Stimulated activated CD8-positive, alpha-beta memory T cell treated with anti-CD3 and anti-CD28 coated beads, Interleukin-7, amount 100 ng/mL, for 4 hours (primary cell): ENCODE data around the gene GDF10.

Experiments
- DNase-seq, 2 donors: peaks; one replicate each; pipeline ENCODE4 v3.0.0-alpha.2; 2020; ENCODE audit warnings: low read depth in 2 of 2

GDF10 gene

DNA sequence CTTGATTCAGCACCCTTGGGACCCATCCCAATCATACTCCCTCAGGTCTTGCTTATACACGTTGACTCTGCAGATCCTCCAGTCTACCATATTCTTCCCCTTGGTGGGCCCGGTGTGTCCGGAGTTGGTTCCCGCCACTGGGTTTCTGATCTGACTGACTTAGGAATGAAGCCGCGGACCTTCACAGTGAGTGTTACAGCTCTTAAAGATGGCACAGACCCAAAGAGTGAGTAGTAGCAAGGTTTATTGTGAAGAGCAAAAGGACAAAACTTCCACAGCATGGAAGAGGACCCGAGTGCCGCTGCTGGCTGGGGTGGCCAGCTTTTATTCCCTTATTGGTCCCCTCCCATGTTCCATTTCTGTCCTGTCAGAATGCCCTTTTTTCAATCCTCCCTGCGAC, 5.9 kb upstream of the GDF10 start:
- no peak for DNase-seq

DNA sequence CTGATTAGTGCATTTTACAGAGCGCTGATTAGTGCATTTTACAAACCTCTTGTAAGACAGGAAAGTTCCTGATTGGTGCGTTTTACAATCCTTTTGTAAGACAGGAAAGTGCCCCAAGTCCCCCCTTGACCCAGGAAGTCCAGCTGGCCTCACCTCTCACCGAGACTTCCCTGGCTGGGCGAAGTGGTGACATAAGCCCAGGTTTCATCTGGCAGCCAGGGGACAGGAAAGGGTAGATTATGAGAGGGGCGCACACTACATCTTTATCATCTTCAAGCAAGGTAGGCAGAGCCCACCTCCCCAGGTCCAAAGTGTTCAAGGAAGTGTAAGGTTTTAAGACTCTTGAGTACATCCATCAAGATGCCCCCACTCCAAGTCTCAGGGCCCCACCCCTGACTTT, 5.5 kb upstream of the GDF10 start:
- DNase-seq: no peak

DNA sequence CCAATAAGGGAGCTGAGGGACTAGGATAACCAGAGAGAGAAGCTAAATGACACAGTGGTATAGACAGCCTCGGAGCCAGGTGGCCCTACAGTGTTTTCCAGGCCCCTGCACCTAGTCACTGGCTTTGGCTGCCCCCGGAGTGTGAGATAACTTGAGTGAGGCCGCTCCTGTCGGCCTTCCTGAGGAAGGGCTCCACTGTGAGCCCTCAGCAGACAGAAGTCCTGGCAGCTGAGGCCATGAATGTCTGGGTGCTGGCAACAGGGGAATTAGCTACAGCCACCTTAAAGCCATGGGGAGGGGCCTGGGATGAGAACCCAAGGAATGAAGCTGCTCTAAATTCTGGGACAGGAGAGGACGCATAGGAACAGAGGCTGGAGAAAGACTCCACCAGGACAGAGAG, 4.6 kb upstream of the GDF10 start:
- DNase-seq: no peak

DNA sequence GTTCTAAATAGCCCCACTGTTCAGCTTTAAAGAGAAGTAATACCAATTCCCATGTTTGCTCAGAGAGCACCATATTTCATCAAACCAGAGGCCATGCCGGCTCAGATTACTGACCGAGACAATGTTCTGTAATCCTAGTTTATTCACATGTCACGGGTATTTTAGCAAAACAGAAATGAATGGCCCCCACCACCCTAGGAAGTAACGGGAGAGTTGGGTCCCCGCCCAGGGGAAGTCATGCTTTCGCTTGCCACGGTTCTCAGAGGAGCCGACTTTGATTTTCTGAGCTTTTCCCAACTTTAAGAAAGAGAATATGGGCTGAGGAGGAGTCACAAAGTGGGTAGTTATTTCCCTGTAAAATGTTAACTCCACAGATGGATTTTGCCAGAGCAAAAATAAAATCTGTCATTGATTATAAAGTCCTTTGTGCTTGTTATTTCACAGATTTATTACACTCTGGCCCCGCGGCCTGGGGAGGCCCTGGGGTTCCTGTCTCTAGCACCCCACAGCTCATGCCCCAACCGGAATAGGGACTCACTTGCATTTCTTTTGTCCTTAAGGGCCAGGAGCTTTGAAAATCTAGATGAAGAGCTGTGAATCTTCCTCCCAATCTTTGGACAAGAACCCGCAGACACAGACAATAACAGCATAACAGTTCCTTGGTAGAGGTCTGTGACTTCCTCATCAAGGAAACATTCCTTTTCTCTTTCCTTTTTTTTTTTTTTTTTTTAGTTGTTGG, 3.7 kb upstream of the GDF10 start:
- DNase-seq: no peak

DNA sequence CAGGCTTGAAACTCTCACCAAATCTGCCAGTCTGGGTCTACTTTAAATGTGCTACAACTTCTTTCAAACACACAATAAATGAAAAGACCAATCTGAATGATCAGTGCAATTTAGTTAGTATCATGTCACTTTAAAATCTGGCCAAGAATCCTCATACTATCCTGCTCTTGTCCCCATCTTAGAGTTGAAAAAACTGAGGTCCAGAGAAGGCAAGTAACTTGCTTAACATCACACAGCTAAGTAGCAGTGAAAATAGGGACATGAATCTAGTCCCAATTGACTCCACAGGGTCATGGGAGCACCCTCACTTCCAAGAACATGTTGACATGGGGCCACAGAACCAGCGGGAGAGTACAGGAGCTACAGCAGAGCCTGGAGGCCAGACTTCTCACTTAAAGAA, 3.1 kb upstream of the GDF10 start:
- DNase-seq: no peak

DNA sequence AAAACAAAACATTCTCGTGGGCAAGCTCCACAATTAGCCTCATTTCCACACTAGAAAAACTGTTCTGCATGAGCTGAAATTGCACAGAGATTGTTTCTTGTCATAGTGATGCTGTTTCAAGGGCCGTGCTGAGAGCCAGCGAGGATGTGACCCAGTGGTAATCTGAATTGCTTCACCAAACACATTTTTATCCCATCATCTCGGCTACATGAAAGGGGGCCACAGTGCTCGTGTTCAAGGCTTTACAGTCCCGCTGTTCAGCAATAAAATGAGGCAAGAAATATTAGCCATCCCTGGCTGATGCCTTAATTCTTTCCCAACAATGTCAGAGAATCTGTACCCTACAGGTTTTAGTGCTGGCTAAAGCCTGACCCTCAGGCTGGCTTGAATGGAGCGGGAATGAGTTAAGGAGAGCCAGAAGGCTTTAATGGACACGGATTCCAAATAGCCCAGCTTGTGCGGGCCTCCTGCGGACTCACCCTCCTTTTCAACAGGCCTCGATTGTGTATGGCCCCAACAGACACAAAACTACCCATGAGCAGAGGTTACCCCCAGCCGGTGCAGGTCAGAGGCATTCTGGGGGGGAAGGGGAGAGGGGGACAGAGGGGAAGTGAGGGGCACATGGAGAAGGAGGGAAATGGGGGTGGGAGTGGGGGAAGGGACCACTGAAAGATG, 2.0 kb upstream of the GDF10 start:
- DNase-seq: no peak

DNA sequence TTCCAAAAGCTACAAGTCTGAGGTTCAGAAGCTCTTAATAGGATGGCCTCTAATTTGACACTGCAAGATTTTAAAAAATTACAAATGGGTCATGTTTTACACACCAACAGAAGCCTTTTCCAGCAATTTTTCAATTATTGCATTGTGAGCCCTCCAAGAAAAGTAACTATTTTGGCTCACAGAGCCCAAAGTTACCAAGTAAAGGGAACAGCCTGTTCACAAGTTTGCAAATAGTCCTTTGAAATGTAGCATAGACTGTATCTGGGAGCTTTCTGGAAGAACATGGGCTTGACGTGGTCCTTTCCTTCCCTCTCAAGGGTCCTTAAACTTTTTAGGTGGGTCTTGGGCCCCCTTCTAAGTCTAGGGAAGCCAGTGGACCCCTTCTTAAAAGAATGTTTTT, 1.3 kb upstream of the GDF10 start:
- no peak for DNase-seq

DNA sequence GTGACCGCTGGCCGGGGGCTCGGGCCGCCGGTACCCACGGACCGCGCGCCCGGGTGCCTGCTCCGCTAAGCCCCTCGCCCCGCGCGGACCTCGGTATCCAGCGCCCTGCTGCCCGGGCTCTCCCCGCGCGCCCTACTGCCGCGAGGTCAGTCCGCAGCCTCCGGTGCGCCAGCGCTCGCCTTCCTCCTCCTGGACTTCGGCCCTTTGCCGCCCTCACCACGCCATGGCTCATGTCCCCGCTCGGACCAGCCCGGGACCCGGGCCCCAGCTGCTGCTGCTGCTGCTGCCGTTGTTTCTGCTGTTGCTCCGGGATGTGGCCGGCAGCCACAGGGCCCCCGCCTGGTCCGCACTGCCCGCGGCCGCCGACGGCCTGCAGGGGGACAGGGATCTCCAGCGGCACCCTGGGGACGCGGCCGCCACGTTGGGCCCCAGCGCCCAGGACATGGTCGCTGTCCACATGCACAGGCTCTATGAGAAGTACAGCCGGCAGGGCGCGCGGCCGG, 483 bp downstream of the GDF10 start:
- DNase-seq: no peak

DNA sequence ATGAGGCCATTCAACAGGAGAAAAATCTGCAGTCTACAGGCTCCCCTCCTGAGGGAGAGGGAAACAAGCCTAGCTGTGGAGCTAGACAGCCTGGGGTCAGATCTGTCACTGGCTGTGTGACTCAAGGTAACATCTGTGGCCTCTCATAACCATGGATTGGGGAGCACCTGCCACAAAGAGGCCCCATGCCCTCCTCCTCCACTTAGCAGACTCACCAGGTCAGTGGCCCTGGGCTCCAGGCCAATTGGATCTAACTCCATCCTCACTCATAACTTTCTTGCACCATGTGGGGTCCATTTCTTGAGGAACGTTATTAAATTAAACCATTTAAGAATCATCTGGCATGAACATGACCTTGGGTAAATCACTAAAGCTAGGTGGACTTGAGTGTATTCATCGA, 1.8 kb downstream of the GDF10 start:
- DNase-seq: no peak

DNA sequence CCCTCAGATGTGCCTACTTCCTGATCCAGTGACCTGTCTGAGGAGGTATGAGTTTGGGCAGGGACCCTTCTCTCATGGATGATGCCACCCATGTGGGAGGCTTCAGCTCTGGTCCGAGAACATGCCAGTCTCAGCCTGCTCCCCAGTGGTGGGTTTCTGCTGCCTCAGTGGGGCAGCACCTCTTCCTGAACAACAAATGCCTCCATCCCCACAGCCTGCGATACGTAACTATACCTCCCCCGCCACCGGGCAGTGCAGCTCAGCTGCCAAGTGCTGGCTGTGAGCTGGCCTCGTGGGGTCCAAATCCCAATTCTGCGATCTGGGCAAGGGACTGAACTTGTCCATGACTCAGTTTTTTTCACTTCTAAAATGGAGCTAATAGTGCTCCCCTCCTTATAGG, 3.1 kb downstream of the GDF10 start:
- no peak for DNase-seq

DNA sequence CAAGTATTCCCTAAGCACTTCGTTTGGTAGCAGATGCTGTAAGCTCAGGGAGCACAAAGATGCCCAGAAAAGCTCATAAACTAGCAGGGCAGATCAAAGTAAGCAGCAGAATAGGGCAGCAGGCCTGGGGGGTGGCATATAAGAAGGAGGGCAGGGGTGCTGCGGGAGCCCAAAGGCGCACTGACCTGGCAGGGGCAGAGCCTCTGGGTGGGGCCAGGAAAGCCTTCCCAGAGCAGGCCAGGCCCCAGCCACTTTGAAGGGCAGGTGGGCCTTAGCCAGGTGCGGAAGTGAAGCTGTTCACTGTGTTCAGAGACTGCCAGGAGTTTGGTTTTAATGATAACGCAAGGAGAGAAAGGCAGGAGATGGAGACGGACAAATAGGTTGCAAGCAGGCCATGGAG, 3.9 kb downstream of the GDF10 start:
- no peak for DNase-seq

DNA sequence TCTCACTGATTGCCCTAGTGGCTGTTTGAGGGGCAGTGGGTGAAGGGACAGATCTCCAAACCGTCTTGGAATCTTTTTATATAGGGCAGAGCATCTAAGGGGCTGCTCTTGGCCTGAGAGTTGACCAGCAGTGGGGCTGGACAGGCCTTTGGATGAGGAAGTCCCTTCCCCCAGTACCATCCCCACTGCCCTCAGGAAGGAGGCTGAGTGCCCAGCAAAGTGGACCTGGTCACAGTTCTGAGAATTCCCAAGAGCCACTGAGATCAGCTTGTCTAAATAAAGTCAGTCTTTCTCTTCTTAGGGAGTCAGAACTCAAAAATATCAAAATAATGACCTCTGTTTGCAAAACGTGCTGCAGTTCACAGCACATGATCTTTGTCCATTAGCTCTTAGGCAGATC, 5.6 kb downstream of the GDF10 start:
- no peak for DNase-seq

DNA sequence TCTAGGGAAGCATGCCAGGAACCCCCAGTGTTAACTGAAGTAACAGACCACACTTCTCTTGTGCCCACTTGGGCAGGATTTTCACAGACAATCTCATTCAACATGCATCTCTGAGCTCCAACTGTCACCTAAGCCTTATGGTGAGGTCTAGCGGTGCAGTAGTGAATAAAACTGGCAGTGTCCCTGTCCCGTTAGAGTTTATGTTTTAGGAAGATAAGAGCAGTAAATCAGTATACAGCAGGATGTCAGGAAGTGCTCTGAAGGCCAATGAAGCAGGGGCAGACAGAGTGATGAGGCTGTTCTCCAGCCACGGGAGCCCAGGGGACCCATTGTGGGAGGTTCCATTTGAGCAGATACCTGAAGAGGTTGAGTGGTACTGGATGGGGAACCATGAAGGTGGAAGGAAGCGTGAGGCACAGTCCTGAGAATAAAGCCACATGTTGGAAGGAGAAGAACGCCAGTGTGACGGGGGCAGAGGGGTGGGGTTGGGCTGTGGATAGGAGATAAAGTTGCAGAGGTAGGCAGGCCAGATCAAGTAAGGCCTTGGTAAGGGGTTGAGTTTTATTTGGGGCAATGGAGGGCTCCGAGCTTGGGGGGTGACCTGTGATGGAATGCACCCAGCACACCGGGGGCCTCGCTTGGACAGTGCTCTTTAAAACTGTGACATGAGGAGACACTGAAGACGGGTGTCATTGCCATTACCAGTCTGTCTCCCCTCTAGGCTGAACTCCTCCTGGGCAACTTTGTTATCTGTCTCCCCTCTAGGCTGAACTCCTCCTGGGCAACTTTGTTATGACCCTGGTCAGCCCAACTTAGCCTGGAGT, 6.6 kb downstream of the GDF10 start:
- DNase-seq: no peak

DNA sequence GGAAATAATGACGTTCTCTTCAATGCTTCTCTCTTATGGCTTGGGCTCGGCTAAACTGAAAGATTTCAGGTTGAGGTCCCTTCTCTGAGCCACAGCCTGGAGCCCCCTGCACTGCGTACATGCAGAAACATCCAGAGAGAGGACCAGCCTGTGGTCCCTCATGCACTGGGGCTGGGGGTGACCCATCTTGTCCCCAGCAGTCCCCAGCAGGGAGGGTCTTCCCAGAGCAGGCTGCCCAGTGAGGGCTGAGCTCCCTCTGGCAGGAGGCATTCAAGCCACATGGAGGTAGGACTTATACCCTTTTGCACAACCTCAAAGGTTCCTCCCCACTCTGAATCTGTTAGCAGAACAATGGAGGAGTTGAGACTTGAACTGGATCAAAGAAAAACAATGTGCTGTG, 7.4 kb downstream of the GDF10 start:
- DNase-seq: no peak

DNA sequence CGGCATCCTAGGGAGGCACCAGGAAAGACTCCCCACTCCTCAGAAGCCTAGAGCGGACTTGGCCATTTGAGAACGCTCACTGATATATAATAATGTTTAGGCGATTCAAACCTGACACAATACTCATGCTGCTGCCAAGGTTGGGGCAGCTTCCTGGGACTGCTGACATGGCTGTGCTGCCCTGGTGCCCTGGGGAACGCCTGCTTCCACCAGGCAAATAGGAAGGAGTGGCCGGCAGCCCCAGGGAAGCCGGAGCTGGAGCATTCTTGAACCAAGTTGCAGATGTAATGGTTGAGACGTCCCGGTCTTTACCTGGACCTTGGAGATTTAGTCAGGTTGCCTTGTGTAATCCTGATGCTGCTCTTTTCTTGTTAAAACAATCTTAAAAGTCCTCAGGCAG, 8.8 kb downstream of the GDF10 start:
- no peak for DNase-seq

DNA sequence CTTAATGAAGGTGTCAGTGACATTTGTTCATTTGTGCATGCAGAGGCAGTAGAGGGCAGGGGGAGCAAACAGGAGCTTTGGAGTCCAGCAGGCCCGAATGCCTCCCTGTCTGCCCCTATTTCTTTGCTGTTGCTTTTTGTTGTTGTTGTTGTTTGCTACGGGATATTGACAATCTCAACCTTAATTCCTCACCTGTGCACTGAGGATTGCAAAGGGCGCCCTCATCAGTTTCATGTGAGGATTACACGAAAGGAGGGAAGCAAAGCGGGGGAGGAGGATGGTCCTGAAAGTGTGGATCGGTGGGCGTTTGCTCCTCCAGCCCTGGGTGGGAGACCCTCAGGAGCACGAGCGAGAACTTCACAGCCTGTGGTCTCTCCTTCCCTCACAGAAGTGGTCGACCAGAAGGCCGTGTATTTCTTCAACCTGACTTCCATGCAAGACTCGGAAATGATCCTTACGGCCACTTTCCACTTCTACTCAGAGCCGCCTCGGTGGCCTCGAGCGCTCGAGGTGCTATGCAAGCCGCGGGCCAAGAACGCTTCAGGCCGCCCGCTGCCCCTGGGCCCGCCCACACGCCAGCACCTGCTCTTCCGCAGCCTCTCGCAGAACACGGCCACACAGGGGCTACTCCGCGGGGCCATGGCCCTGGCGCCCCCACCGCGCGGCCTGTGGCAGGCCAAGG, 9.6 kb downstream of the GDF10 start:
- DNase-seq: no peak

DNA sequence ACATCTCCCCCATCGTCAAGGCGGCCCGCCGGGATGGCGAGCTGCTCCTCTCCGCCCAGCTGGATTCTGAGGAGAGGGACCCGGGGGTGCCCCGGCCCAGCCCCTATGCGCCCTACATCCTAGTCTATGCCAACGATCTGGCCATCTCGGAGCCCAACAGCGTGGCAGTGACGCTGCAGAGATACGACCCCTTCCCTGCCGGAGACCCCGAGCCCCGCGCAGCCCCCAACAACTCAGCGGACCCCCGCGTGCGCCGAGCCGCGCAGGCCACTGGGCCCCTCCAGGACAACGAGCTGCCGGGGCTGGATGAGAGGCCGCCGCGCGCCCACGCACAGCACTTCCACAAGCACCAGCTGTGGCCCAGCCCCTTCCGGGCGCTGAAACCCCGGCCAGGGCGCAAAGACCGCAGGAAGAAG, 10.1 kb downstream of the GDF10 start:
- DNase-seq: no peak

DNA sequence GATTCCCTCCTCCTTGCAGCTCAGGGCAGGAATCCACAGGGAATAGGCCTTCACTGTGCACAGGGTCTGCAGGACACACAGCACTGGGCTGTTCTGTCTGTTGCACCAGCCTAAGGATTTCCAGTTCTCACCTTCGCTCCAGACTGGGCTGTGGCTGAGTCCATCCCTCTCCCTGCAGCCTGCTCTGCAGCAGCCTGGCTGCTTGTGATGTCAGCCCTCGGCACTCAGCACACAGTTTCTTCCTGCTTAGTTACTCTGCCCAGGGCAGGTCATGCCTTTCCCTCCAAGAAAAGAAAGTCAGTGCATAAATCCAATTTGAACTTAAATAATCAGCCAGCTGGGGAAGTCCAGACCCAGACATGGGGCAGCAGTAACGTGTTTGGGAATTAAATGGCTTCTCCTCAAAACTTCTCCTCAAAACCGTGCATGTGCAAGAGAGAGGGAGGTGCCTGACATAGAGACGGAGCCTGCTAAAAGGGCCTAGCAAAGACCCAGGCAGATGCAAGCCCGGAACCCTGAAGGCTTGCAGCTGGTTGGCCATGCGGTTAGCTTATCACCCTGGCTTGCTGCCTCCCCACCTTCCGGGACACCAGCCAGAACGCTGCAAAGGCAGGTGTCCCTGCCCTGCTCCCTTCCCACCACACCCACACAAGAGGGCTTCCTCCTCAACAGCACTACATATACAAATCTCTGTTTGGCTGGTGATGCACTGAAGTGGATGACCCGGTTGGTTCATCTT, 11.4 kb downstream of the GDF10 start:
- no peak for DNase-seq

DNA sequence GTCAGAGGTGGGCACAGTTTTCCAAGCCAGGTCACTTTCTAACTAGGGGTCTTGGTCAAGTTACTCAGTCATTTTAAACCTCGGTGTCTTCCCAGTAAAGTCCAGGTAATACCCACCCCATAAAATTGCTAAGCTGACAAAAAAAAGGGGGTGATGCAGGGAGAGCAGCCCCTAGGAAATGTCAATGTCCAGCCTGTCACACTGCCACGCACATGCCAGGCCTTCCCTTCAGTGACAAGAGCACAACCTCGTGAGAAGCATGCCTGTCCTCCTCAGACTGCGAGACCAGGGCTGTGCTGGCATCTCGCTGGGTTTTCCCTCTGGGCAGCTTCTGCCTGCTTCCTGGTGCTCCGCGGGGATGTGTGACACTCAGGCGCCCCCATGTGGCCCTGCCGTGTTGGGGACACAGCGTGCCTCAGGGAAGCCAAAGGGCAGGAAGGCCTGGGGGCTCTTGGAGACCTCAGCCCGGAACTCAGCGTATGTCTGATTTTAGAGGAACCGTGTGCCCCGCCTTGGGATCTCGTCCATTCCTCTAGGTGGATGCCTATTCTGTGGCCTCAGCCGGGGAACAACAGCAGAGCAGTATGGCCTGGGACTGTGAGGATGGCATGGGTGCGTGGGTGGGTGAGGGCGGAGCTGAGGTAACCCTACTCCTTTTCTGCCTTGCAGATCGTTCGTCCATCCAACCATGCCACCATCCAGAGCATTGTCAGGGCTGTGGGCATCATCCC, 12.1 kb downstream of the GDF10 start:
- peak; percentile 65 to 68 for DNase-seq

DNA sequence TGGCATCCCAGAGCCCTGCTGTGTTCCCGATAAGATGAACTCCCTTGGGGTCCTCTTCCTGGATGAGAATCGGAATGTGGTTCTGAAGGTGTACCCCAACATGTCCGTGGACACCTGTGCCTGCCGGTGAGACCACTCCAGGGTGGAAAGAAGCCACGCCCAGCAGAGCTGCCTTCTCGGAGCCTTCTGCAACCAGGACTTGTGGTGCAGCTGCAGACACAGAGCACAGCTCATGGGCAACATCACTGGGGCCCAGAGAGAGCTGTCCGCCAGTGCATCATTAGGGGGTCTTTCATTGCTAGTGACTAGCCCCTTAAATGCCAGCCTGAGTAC, 12.6 kb downstream of the GDF10 start:
- no peak for DNase-seq

DNA sequence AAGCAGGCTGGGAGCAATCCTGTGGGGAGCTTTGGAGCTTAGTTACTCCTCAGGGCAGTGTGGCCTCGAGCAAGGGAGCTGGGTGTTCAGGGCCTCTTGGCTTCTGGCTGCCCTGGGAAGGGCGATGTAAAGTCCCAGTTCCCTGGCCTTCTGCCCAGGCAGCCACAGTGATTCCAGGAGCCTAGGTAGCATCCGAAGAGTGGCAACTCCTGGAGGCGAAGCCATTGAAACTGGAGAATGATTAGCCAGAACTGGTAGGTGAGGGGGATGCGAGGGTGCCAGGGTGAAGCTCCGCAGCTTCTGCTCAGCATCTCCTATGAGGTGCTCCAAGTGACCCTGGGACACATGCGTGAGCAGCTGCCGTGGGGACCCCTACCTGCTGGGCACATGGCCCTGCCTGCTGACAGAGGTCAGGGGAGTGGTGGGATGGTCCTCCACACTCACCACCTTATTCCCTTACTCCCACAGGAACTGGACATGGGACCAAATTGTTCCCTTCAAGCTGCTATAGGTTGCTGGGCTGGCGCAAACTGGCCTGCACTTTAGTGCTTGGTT, 14.5 kb downstream of the GDF10 start:
- DNase-seq: no peak
